PC-3 (cell line): ENCODE data around the gene CDCP1. TPM values are rescaled to one million over a fixed set of nuclear protein-coding genes. Genes with fewer than 3 reads are reported as not detected.

Experiments used
- ATAC-seq: fragments of 200-7000 bp; cut with Tn5 transposase; 2 replicates; pipeline ENCODE4 v1.9.1; 2020; ENCODE audit warnings: mild to moderate bottlenecking, moderate library complexity
- BruUV-seq: library from RNA; stranded (reverse); fragments of 400-500 nt; replicated peaks from 2 replicates; lab custom pipeline; 2021; lab: Mats Ljungman, UMichigan
- CTCF ChIA-PET: fragments of 300-600 bp; sonication (Branson Sonifier 250); formaldehyde crosslinking; loops from one replicate; lab custom pipeline; 2022; ENCODE audit warnings: antibody characterized with exemption; lab: Charles Lee
- POLR2A ChIA-PET: fragments of 300-600 bp; sonication (Branson Sonifier 250); formaldehyde crosslinking; loops from one replicate; lab custom pipeline; 2022; ENCODE audit warnings: antibody characterized with exemption; ENCODE audit not compliant: unreplicated experiment; lab: Charles Lee
- DNase-seq: peaks from one replicate; pipeline ENCODE4 v3.0.0-alpha.2; 2015
- H2AFZ ChIP-seq: fragments of 300-600 bp; sonication (generic); 2 replicates; pipeline ENCODE4 v1.6.0; 2016; ENCODE audit warnings: antibody characterized with exemption, low read length
- H3F3A ChIP-seq: fragments of 300-600 bp; sonication (generic); one replicate; pipeline ENCODE4 v1.6.0; 2017; ENCODE audit warnings: antibody characterized with exemption, low read length, control low read depth, mild to moderate bottlenecking; ENCODE audit not compliant: unreplicated experiment
- H3K27ac ChIP-seq: fragments of 300-600 bp; sonication (generic); 2 replicates; pipeline ENCODE4 v1.5.1; 2016; ENCODE audit warnings: mild to moderate bottlenecking, low read length
- H3K27me3 ChIP-seq: fragments of 300-600 bp; sonication (generic); 2 replicates; pipeline ENCODE4 v1.6.1; 2016; ENCODE audit warnings: low read length, mixed read lengths
- H3K36me3 ChIP-seq: fragments of 300-600 bp; sonication (generic); 2 replicates; pipeline ENCODE4 v1.6.1; 2016; ENCODE audit warnings: low read depth, mixed run types, low read length, mixed read lengths
- H3K4me1 ChIP-seq: fragments of 300-600 bp; sonication (generic); 2 replicates; pipeline ENCODE4 v1.5.1; 2016; ENCODE audit warnings: low read length; ENCODE audit not compliant: insufficient read depth
- H3K4me2 ChIP-seq: fragments of 300-600 bp; sonication (generic); 2 replicates; pipeline ENCODE4 v1.6.0; 2016; ENCODE audit warnings: low read length
- H3K4me3 ChIP-seq: fragments of 300-600 bp; sonication (generic); 2 replicates; pipeline ENCODE4 v1.5.1; 2016; ENCODE audit warnings: mild to moderate bottlenecking, low read length, mixed read lengths
- H3K79me2 ChIP-seq: fragments of 300-600 bp; sonication (generic); 2 replicates; pipeline ENCODE4 v1.6.1; 2017; ENCODE audit warnings: low read length, mixed read lengths
- H3K9ac ChIP-seq: fragments of 300-600 bp; sonication (generic); 2 replicates; pipeline ENCODE4 v1.6.0; 2016; ENCODE audit warnings: mild to moderate bottlenecking, low read length
- H3K9me2 ChIP-seq: fragments of 300-600 bp; sonication (generic); replicated peaks from 2 replicates; pipeline ENCODE4 v1.6.1; 2016; ENCODE audit warnings: mixed run types, low read length, mixed read lengths
- H3K9me3 ChIP-seq: fragments of 300-600 bp; sonication (generic); 2 replicates; pipeline ENCODE4 v1.6.1; 2016; ENCODE audit warnings: low read length, mixed read lengths
- H4K20me1 ChIP-seq: fragments of 300-600 bp; sonication (generic); 2 replicates; pipeline ENCODE4 v1.6.1; 2016; ENCODE audit warnings: low read length, mixed read lengths
- CTCF ChIP-seq: fragments of 300-600 bp; sonication (generic); conservative IDR thresholded peaks from 2 replicates; pipeline ENCODE4 v1.5.1; 2017; ENCODE audit warnings: antibody characterized with exemption, low read depth, mild to moderate bottlenecking, low read length
- EZH2 ChIP-seq: fragments of 300-600 bp; sonication (generic); IDR thresholded peaks from one replicate; pipeline ENCODE4 v1.6.1; 2017; ENCODE audit warnings: antibody characterized with exemption, mild to moderate bottlenecking, low read length; ENCODE audit not compliant: unreplicated experiment
- EZH2phosphoT487 ChIP-seq: fragments of 300-600 bp; sonication (generic); IDR thresholded peaks from 2 replicates; pipeline ENCODE4 v1.6.1; 2018; ENCODE audit warnings: mild to moderate bottlenecking, antibody characterized with exemption, low read length, borderline replicate concordance
- intact Hi-C: fragments of 100-400 bp; cut with micrococcal nuclease; formaldehyde crosslinking; loops from 2 replicates; pipeline ENCODE4 v1.9.0; 2023
- total RNA-seq: library from RNA; depleted of rRNA; stranded (reverse); fragments of >200 nt; gene quantifications from 2 replicates; pipeline ENCODE4 v1.2.3, GENCODE V29; 2014

The CDCP1 gene
- total RNA-seq, 1 experiment from 2014 or later, result 120 TPM

- no peaks in the 10 kb centered on the region for H3K36me3 ChIP-seq
- no peak overlapping the region for H3K4me3 ChIP-seq
- TF ChIP-seq CTCF, result peak; percentile 48
- TF ChIP-seq EZH2, result no peak
- no peaks in the 10 kb centered on the region for H3K9me2 ChIP-seq
- DNase-seq (peak; percentile 78), ATAC-seq (peak; percentile 27; the same call in 1 of the 2 replicates)
- no TSS peak for BruUV-seq
- H3K79me2 ChIP-seq, result no peaks in the 10 kb centered on the region
- H3K4me1 ChIP-seq, result peaks cover 31% of the 10 kb centered on the region
- H2AFZ ChIP-seq, result peak overlapping the region; percentile 44; the same call in 1 of the 2 replicates
- H3K9ac ChIP-seq, result no peak overlapping the region
- POLR2A ChIA-PET, result interaction anchor here (0.6 kb wide), 1 partner anchor 80 kb away, joined by 3 read pairs; no protein-coding TSS in a partner anchor
- H3K27me3 ChIP-seq, result no peaks in the 10 kb centered on the region
- peak overlapping the region; percentile 54 for H3K27ac ChIP-seq
- CTCF ChIA-PET, result interaction anchor here (0.9 to 1.2 kb wide), 2 partner anchors 48 to 612 kb away, joined by 4 to 6 read pairs; no protein-coding TSS in a partner anchor
- H3K9me3 ChIP-seq, result no peaks in the 10 kb centered on the region
- intact Hi-C loops, result loop anchor here (5.0 to 10.0 kb wide), 3 partner anchors 33 to 621 kb away; partner anchors contain the start of gene CDCP1
- peak overlapping the region; percentile 45 for H3K4me2 ChIP-seq
- H4K20me1 ChIP-seq, result no peaks in the 10 kb centered on the region
- no peaks in the 10 kb centered on the region for H3F3A ChIP-seq
Observed at GRCh38 chr3:45043728-45044299, 102.4 kb downstream of the CDCP1 start.

GRCh38 chr3:45042162-45042561 is 104.0 kb downstream of the CDCP1 start:
- no TSS peak for BruUV-seq
- Histone ChIP-seq H3K4me3 (no peak overlapping the region), H4K20me1 (no peaks in the 10 kb centered on the region), H3K9ac (no peak overlapping the region), H3K27ac (peak overlapping the region; percentile 40; the same call in 1 of the 2 replicates), H3K79me2 (no peaks in the 10 kb centered on the region), H2AFZ (no peak overlapping the region), H3K36me3 (no peaks in the 10 kb centered on the region), H3K9me3 (no peaks in the 10 kb centered on the region), H3F3A (no peaks in the 10 kb centered on the region), H3K27me3 (no peaks in the 10 kb centered on the region), H3K9me2 (no peaks in the 10 kb centered on the region), H3K4me2 (no peak overlapping the region), H3K4me1 (peaks cover 37% of the 10 kb centered on the region)
- DNase-seq (no peak), ATAC-seq (no peak)
- ChIA-PET POLR2A (interaction anchor here (2.1 kb wide), 1 partner anchor 50 kb away, joined by 7 read pairs; no protein-coding TSS in a partner anchor), CTCF (interaction anchor here (1.1 to 2.8 kb wide), 3 partner anchors 50 to 168 kb away, joined by 13 to 39 read pairs (median 30); no protein-coding TSS in a partner anchor)
- TF ChIP-seq EZH2phosphoT487 (no peak), CTCF (no peak), EZH2 (no peak)
- intact Hi-C loops, result loop anchor here (5.0 to 10.0 kb wide), 3 partner anchors 35 to 623 kb away; partner anchors contain the start of gene CDCP1
